VCaP (cell line): ENCODE measurements around the gene TEX48.

Source experiments
- H3K27ac ChIP-seq: fragments of 450-650 bp; 2 replicates; pipeline ENCODE4 v1.5.1; 2017
- CTCF ChIP-seq: fragments of 450-650 bp; conservative IDR thresholded peaks from 2 replicates; pipeline ENCODE4 v1.5.1; 2017; ENCODE audit warnings: mild to moderate bottlenecking, moderate library complexity

TEX48 gene

DNA sequence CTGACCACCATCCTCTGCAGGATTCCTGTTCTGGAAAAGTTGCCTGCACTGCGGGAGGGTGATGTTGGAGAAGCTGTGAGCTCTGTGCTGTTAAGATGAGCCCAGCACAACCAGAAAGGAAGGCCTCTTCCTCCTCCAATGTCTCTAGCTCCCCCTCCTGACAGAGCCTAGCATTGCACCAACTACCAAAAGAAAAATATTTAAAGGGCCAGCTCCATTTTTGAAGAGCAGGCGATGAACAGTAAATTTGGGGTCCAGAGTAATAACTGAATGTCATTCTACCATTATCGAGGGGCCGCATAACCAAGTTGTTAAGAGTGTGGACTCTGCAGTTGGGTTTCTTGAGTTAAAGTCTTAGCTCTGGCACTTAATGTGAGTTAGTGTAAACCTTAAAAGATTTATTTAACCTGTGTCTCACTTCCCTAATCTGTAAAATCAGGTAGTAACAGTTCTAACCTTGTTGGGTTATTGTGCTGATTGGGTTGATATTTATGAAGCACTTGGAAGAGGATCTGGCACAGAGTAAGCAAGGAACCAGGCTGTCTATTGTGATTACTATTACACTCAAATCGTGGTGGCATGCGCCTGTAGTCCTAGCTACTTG, 28.3 kb downstream of the TEX48 start:
- TF ChIP-seq CTCF, result peak; percentile 97

GRCh38 chr9:114652776-114653555, 29.0 kb downstream of the TEX48 start:
- TF ChIP-seq CTCF, result no peak
- peak overlapping the region; percentile 48 for H3K27ac ChIP-seq

More for the DNA sequence above, 28.3 kb downstream of the TEX48 start:
- H3K27ac ChIP-seq, result peak overlapping the region; percentile 48

GRCh38 chr9:114643896-114644295, 38.1 kb downstream of the TEX48 start:
- no peak for TF ChIP-seq CTCF
- H3K27ac ChIP-seq, result no peak overlapping the region

- H3K27ac ChIP-seq, result no peak overlapping the region
- no peak for TF ChIP-seq CTCF
Measured at GRCh38 chr9:114643001-114643400, 39.0 kb downstream of the TEX48 start.

DNA sequence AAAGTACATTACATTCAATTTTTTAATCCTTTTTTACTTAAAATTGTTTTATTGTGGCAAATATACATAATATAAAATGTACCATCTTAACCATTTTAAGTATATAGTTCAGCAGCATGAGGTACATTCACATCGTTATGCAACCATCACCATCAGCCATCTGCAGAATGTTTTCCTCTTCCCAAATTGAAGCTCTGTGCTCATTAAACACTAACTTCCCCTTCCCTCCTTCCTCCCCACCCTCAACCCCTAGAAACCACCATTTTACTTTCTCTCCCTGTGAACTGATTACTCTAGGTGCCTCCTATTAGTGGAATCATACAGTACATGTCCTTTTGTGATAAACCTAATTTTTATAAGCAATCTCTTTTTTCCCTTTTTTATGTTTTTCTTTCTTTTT, 40.0 kb downstream of the TEX48 start:
- no peak overlapping the region for H3K27ac ChIP-seq
- TF ChIP-seq CTCF, result no peak

DNA sequence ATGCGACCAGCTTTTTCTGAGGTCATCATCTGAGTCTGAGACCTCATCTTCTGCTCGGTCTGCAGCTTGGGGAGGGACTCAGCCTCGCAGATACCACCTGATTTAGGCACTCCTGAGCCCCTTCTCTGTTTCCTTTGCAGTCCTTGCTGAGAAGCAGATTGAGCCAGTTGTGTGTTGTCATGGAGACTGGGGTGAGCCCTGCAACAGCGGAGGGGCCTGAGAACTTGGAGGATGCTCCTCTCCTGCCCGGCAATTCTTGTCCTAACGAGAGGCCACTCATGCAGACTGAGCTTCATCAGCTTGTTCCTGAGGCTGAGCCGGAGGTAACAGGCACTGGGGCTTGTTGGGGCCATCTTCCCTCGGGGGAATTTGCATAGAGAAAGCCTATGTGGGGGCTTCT, 43.6 kb downstream of the TEX48 start:
- no peak overlapping the region for H3K27ac ChIP-seq
- TF ChIP-seq CTCF, result no peak

DNA sequence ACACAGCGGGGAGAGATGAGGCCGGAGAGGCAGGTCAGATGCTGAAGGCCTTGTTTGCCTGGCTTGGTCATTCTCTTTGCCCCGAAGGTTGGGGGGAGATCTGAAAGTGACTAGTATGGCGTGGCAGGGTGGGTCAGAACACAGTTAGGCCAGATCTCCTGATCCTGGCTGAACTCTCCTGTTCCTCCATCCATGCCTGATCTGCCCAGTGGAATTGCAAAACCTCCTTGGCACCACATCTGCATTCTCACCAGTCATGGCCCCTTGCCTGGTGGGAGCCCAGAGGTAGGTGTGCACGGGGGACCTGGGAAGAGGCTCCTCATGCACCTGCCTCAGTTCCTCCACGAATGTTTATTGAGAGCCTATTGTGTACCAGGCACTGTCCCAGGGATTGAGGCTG, 47.6 kb downstream of the TEX48 start:
- no peak for TF ChIP-seq CTCF
- H3K27ac ChIP-seq, result no peak overlapping the region
